K562 (cell line): Measurements from ENCODE around the gene DNAJC18. TPM values are rescaled to one million over a fixed set of nuclear protein-coding genes. Genes with fewer than 3 reads are reported as not detected.

Source experiments
- BACH1 ChIP-seq: fragments of 200-800 bp; sonication (Bioruptor generic); IDR thresholded peaks from 2 replicates; pipeline ENCODE4 v1.6.1; 2016; ENCODE audit warnings: missing genetic modification characterization, missing compliant biosample characterization
- CXXC5 ChIP-seq: fragments of 250-450 bp; sonication (Bioruptor Pico); IDR thresholded peaks from 2 replicates; pipeline ENCODE4 v1.8.0; 2022; ENCODE audit warnings: inconsistent platforms, mild to moderate bottlenecking, moderate library complexity
- FOXO4 ChIP-seq: fragments of 450-650 bp; formaldehyde crosslinking; IDR thresholded peaks from 2 replicates; pipeline ENCODE4 v1.4.0; 2020; ENCODE audit warnings: mild to moderate bottlenecking, moderate library complexity
- FOXP1 ChIP-seq: sonication (generic); formaldehyde crosslinking; IDR thresholded peaks from 2 replicates; pipeline ENCODE4 v1.8.0; 2022; ENCODE audit warnings: mild to moderate bottlenecking, missing genetic modification reagents
- GABPB1 ChIP-seq: sonication (generic); formaldehyde crosslinking; IDR thresholded peaks from 2 replicates; pipeline ENCODE4 v1.8.0; 2022; ENCODE audit warnings: mild to moderate bottlenecking, missing genetic modification reagents
- GATAD2B ChIP-seq: fragments of 450-650 bp; IDR thresholded peaks from 2 replicates; pipeline ENCODE4 v1.6.1; 2017; ENCODE audit warnings: mild to moderate bottlenecking, borderline replicate concordance
- HIVEP1 ChIP-seq: fragments of 250-450 bp; sonication (Bioruptor Pico); IDR thresholded peaks from 2 replicates; pipeline ENCODE4 v1.4.0; 2020; ENCODE audit warnings: mild to moderate bottlenecking
- ILK ChIP-seq: fragments of 450-650 bp; IDR thresholded peaks from 2 replicates; pipeline ENCODE4 v1.6.1; 2016; ENCODE audit warnings: missing genetic modification characterization, low read depth, mild to moderate bottlenecking, missing compliant biosample characterization, moderate library complexity, borderline replicate concordance
- LCOR ChIP-seq: sonication (generic); formaldehyde crosslinking; IDR thresholded peaks from 2 replicates; pipeline ENCODE4 v1.8.0; 2022; ENCODE audit warnings: mild to moderate bottlenecking, missing genetic modification reagents
- MLX ChIP-seq, 2 experiments: fragments of 450-650 bp in 1 of 2; sonication (generic) in 1 of 2; formaldehyde crosslinking; conservative IDR thresholded peaks; 2 replicates each; pipeline versions ENCODE4 v1.4.0 to v1.8.1; 2020 to 2022; ENCODE audit warnings: mild to moderate bottlenecking in 1 of 2, missing genetic modification reagents in 1 of 2
- PHF8 ChIP-seq: fragments of 200-600 bp; sonication (generic); IDR thresholded peaks from 2 replicates; pipeline ENCODE4 v1.6.1; 2012; ENCODE audit warnings: mixed run types, mild to moderate bottlenecking, inconsistent platforms, low read length, moderate library complexity, borderline replicate concordance
- POLR2H ChIP-seq: IDR thresholded peaks from 2 replicates; pipeline ENCODE4 v1.6.1; 2016; ENCODE audit warnings: missing genetic modification characterization, low read depth, mild to moderate bottlenecking, control low read depth, missing compliant biosample characterization, moderate library complexity
- RFX1 ChIP-seq: fragments of 450-650 bp; IDR thresholded peaks from 2 replicates; pipeline ENCODE4 v1.6.1; 2016; ENCODE audit warnings: mild to moderate bottlenecking, moderate library complexity
- TBL1XR1 ChIP-seq, 2 experiments: IDR thresholded peaks; 2 replicates each; pipeline ENCODE4 v1.6.1; 2012; ENCODE audit warnings: improper control_type of control experiment in 2 of 2, low read length in 2 of 2, mild to moderate bottlenecking in 1 of 2
- TSC22D4 ChIP-seq: fragments of 450-650 bp; IDR thresholded peaks from 2 replicates; pipeline ENCODE4 v1.6.1; 2016; ENCODE audit warnings: missing genetic modification characterization, missing biosample characterization, control low read depth
- ZC3H4 ChIP-seq: sonication (generic); formaldehyde crosslinking; IDR thresholded peaks from 2 replicates; pipeline ENCODE4 v1.9.0; 2021; ENCODE audit warnings: missing genetic modification reagents, borderline replicate concordance
- ZKSCAN3 ChIP-seq: fragments of 250-450 bp; sonication (Bioruptor Pico); IDR thresholded peaks from 2 replicates; pipeline ENCODE4 v1.4.0; 2020
- ZKSCAN8 ChIP-seq: fragments of 200-800 bp; sonication (Bioruptor generic); IDR thresholded peaks from 2 replicates; pipeline ENCODE4 v1.6.1; 2016; ENCODE audit warnings: missing genetic modification characterization, missing compliant biosample characterization
- ZNF584 ChIP-seq: fragments of 200-800 bp; sonication (Bioruptor generic); IDR thresholded peaks from 2 replicates; pipeline ENCODE4 v1.6.1; 2016; ENCODE audit warnings: low read depth, mild to moderate bottlenecking, missing genetic modification characterization, missing compliant biosample characterization
- ZNF696 ChIP-seq: fragments of 250-450 bp; sonication (Bioruptor Pico); conservative IDR thresholded peaks from 2 replicates; pipeline ENCODE4 v1.4.0; 2020; ENCODE audit warnings: mild to moderate bottlenecking, moderate library complexity
- polyA plus RNA-seq, 8 experiments: library from polyadenylated mRNA; depleted of rRNA in 4 of 8; stranded (reverse) in 5 of 8; unstranded in 3 of 8; fragments of >200 nt; fragmentation: Nextera tagmentation in 2 of 8; fragmentation: Illumina TruSeq in 1 of 8; extraction: Ambion mirVana in 2 of 8; extraction: Trizol in 1 of 8; gene quantifications; 2 replicates each; pipeline versions ENCODE4 v1.2.1 to v1.2.3, GENCODE V29; 2011 to 2014; ENCODE audit warnings: inconsistent platforms in 1 of 8, missing spikeins in 1 of 8
- total RNA-seq, 7 experiments: library from RNA; depleted of rRNA in 6 of 7; stranded (reverse); fragments of >200 nt in 6 of 7; fragmentation: Illumina TruSeq in 2 of 7; extraction: Trizol in 2 of 7; gene quantifications; 2 replicates each; pipeline versions ENCODE4 v1.2.1 to v1.2.3, GENCODE V29; 2011 to 2021; ENCODE audit warnings: low replicate concordance in 1 of 7
- TF ChIP-seq, protein P1 (sequence below): fragments of 450-650 bp; IDR thresholded peaks from 2 replicates; pipeline ENCODE4 v1.6.1; 2014; ENCODE audit warnings: low read depth, mild to moderate bottlenecking, moderate library complexity, borderline replicate concordance
- TF ChIP-seq, protein P2 (sequence below): fragments of 250-450 bp; sonication (Bioruptor Pico); IDR thresholded peaks from 2 replicates; pipeline ENCODE4 v1.9.0; 2021; ENCODE audit warnings: mild to moderate bottlenecking, inconsistent platforms

The DNAJC18 gene
- total and polyA plus RNA-seq, 9 of the 15 experiments (the other 6 are each of a cell fraction or from before 2014, with no cell fraction given): 1.5 to 13.3 (median 7.5) TPM

DNA sequence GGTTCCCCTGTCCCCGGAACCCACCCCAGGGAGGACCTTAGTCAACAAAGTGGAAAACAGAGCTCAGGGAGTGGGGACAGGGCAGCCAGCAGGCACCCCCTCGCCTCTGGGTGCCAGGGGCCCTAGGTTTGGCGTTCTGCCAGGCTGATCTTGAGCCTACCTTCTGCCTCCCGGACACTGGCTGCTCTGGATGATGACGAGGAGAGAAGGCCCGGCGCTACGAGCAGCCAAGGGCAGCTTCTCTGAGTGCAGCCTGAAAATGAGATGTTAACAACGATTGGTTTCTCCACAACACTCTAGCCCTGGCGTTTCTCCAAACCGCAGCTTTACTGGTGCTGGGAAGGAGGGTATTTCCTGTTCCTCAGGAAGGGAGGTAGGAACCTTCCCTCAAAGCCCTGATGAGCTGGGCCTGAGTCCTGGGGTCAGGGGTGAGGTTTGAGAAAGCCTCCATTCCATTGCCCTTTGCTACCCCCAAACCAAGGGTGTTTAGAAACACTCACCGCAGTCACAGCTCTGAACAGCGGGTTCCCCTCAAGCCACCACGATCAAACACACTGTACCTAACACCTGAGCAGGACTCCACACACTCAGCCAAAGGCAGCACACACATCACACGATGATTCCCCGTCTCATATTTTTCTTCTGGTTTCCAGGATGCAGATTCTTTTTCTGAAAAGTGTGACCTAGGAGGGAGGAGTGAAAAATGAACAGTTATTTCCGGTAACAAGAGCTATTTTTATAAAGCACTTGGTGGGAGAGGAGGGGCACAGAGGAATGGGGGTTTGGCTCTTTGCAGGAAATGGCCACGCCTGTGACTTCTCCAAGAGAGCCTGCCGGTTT lies 42.9 kb upstream of the DNAJC18 start, which contains the start of gene STING1 (continued):
- TF ChIP-seq FOXO4 (CRISPR knock-in tag) (no peak), POLR2H (peak; percentile 85; the same call in 1 of the 2 replicates), MLX (CRISPR knock-in tag; conservative IDR thresholded peaks at IDR 0.05) (no peak), ZC3H4 (CRISPR knock-in tag) (no peak), TSC22D4 (tag) (no peak), ZNF584 (CRISPR knock-in tag) (peak; percentile 91; the same call in 1 of the 2 replicates), PHF8 (peak; percentile 74; the same call in 1 of the 2 replicates), HIVEP1 (peak; percentile 83; the same call in 1 of the 2 replicates), GABPB1 (CRISPR knock-in tag) (peak; percentile 78; the same call in 1 of the 2 replicates), ZKSCAN3 (CRISPR knock-in tag) (no peak), GATAD2B (no peak), ZKSCAN8 (CRISPR knock-in tag) (0 out of 2 replicates have a peak, but pooled peaks have one; percentile 14), TBL1XR1 (IDR thresholded peaks at IDR 0.05; ENCODE audit: low read length in 2 of 2) (peak in 1 of 2 experiments; percentile 10; a peak in 1 of 4 replicates), ILK (tag) (no peak), BACH1 (tag) (peak; percentile 84), RFX1 (no peak), FOXP1 (CRISPR knock-in tag) (0 out of 2 replicates have a peak, but pooled peaks have one; percentile 20), CXXC5 (CRISPR knock-in tag) (peak; percentile 63; the same call in 1 of the 2 replicates), ZNF696 (CRISPR knock-in tag) (no peak), LCOR (no peak)
- TF ChIP-seq, protein P1, sequence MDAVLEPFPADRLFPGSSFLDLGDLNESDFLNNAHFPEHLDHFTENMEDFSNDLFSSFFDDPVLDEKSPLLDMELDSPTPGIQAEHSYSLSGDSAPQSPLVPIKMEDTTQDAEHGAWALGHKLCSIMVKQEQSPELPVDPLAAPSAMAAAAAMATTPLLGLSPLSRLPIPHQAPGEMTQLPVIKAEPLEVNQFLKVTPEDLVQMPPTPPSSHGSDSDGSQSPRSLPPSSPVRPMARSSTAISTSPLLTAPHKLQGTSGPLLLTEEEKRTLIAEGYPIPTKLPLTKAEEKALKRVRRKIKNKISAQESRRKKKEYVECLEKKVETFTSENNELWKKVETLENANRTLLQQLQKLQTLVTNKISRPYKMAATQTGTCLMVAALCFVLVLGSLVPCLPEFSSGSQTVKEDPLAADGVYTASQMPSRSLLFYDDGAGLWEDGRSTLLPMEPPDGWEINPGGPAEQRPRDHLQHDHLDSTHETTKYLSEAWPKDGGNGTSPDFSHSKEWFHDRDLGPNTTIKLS: no peak; the same call in 1 of the 2 replicates
- TF ChIP-seq, protein P2, sequence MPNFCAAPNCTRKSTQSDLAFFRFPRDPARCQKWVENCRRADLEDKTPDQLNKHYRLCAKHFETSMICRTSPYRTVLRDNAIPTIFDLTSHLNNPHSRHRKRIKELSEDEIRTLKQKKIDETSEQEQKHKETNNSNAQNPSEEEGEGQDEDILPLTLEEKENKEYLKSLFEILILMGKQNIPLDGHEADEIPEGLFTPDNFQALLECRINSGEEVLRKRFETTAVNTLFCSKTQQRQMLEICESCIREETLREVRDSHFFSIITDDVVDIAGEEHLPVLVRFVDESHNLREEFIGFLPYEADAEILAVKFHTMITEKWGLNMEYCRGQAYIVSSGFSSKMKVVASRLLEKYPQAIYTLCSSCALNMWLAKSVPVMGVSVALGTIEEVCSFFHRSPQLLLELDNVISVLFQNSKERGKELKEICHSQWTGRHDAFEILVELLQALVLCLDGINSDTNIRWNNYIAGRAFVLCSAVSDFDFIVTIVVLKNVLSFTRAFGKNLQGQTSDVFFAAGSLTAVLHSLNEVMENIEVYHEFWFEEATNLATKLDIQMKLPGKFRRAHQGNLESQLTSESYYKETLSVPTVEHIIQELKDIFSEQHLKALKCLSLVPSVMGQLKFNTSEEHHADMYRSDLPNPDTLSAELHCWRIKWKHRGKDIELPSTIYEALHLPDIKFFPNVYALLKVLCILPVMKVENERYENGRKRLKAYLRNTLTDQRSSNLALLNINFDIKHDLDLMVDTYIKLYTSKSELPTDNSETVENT (CRISPR knock-in tag): no peak
